K562 (cell line): ENCODE measurements around the gene EXOC4. TPM values are rescaled to one million over a fixed set of nuclear protein-coding genes. Genes with fewer than 3 reads are reported as not detected.

Source experiments
- BRD9 ChIP-seq: fragments of 450-650 bp; IDR thresholded peaks from 2 replicates; pipeline ENCODE4 v1.6.1; 2018; ENCODE audit warnings: low read depth; ENCODE audit not compliant: partially characterized antibody
- CHD1 ChIP-seq: fragments of 200-600 bp; sonication (generic); IDR thresholded peaks from one replicate; pipeline ENCODE4 v1.6.1; 2012; ENCODE audit warnings: mild to moderate bottlenecking, moderate library complexity, low read length, inconsistent platforms
- DACH1 ChIP-seq: fragments of 450-650 bp; IDR thresholded peaks from 2 replicates; pipeline ENCODE4 v1.6.1; 2018; ENCODE audit not compliant: partially characterized antibody
- FOXK1 ChIP-seq: sonication (generic); formaldehyde crosslinking; IDR thresholded peaks from 2 replicates; pipeline ENCODE4 v1.8.0; 2022; ENCODE audit warnings: missing genetic modification reagents, mild to moderate bottlenecking, borderline replicate concordance
- NR2C1 ChIP-seq, 2 experiments: fragments of 450-650 bp; IDR thresholded peaks; 2 replicates each; pipeline ENCODE4 v1.6.1; 2017; ENCODE audit warnings: mild to moderate bottlenecking in 2 of 2, antibody characterized with exemption in 1 of 2, inconsistent platforms in 1 of 2, missing compliant biosample characterization in 1 of 2, missing genetic modification characterization in 1 of 2
- NR2C2 ChIP-seq, 2 experiments: fragments of 200-800 bp in 1 of 2; sonication (Bioruptor generic) in 1 of 2; sonication (generic) in 1 of 2; formaldehyde crosslinking in 1 of 2; IDR thresholded peaks; 2 replicates each; pipeline versions ENCODE4 v1.6.1 to v1.8.0; 2016 to 2022; ENCODE audit warnings: mild to moderate bottlenecking in 1 of 2, missing compliant biosample characterization in 1 of 2, missing genetic modification characterization in 1 of 2, missing genetic modification reagents in 1 of 2
- NUFIP1 ChIP-seq: fragments of 450-650 bp; IDR thresholded peaks from 2 replicates; pipeline ENCODE4 v1.6.1; 2018; ENCODE audit not compliant: partially characterized antibody
- PHF20 ChIP-seq: fragments of 450-650 bp; IDR thresholded peaks from 2 replicates; pipeline ENCODE4 v1.6.1; 2018; ENCODE audit not compliant: partially characterized antibody
- RBM22 ChIP-seq: fragments of 200-400 bp; formaldehyde crosslinking; IDR thresholded peaks from 2 replicates; pipeline ENCODE4 v1.6.1; 2018; ENCODE audit warnings: low read length, low read depth; ENCODE audit not compliant: poor library complexity, severe bottlenecking
- RCOR1 ChIP-seq, 2 experiments: IDR thresholded peaks; 2 replicates each; pipeline ENCODE4 v1.6.1; 2012; ENCODE audit warnings: low read depth in 2 of 2, low read length in 2 of 2, borderline replicate concordance in 1 of 2, improper control_type of control experiment in 1 of 2
- SREBF1 ChIP-seq: fragments of 150-350 bp; IDR thresholded peaks from 2 replicates; pipeline ENCODE4 v1.6.1; 2014; ENCODE audit warnings: antibody characterized with exemption, low read depth, low read length, borderline replicate concordance
- TEAD4 ChIP-seq, 2 experiments: sonication (generic) in 1 of 2; formaldehyde crosslinking in 1 of 2; IDR thresholded peaks; 2 replicates each; pipeline versions ENCODE4 v1.6.1 to v1.8.0; 2012 to 2022; ENCODE audit warnings: borderline replicate concordance in 1 of 2, inconsistent platforms in 1 of 2, low read length in 1 of 2, mild to moderate bottlenecking in 1 of 2, missing genetic modification reagents in 1 of 2
- U2AF1 ChIP-seq: fragments of 200-400 bp; formaldehyde crosslinking; optimal IDR thresholded peaks from 2 replicates; pipeline ENCODE3; 2017; ENCODE audit warnings: mild to moderate bottlenecking, low read depth, low read length, moderate library complexity
- ZNF175 ChIP-seq: fragments of 200-800 bp; sonication (Bioruptor generic); IDR thresholded peaks from 2 replicates; pipeline ENCODE4 v1.6.1; 2016; ENCODE audit warnings: low read depth, mild to moderate bottlenecking, missing genetic modification characterization, missing compliant biosample characterization
- ZZZ3 ChIP-seq: fragments of 450-650 bp; IDR thresholded peaks from 2 replicates; pipeline ENCODE4 v1.6.1; 2016; ENCODE audit warnings: antibody characterized with exemption, mild to moderate bottlenecking, moderate library complexity
- polyA plus RNA-seq, 8 experiments: library from polyadenylated mRNA; depleted of rRNA in 4 of 8; stranded (reverse) in 5 of 8; unstranded in 3 of 8; fragments of >200 nt; fragmentation: Nextera tagmentation in 2 of 8; fragmentation: Illumina TruSeq in 1 of 8; extraction: Ambion mirVana in 2 of 8; extraction: Trizol in 1 of 8; gene quantifications; 2 replicates each; pipeline versions ENCODE4 v1.2.1 to v1.2.3, GENCODE V29; 2011 to 2014; ENCODE audit warnings: inconsistent platforms in 1 of 8, missing spikeins in 1 of 8
- total RNA-seq, 7 experiments: library from RNA; depleted of rRNA in 6 of 7; stranded (reverse); fragments of >200 nt in 6 of 7; fragmentation: Illumina TruSeq in 2 of 7; extraction: Trizol in 2 of 7; gene quantifications; 2 replicates each; pipeline versions ENCODE4 v1.2.1 to v1.2.3, GENCODE V29; 2011 to 2021; ENCODE audit warnings: low replicate concordance in 1 of 7
- TF ChIP-seq, protein P1 (sequence below): fragments of 150-350 bp; IDR thresholded peaks from 2 replicates; pipeline ENCODE4 v1.6.1; 2014; ENCODE audit warnings: low read depth, mild to moderate bottlenecking, low read length, borderline replicate concordance
- TF ChIP-seq, protein P2 (sequence below): sonication (generic); formaldehyde crosslinking; IDR thresholded peaks from 2 replicates; pipeline ENCODE4 v1.8.1; 2023; ENCODE audit warnings: mild to moderate bottlenecking, missing genetic modification reagents
- TF ChIP-seq, protein P3 (sequence below): fragments of 250-450 bp; sonication (Bioruptor Pico); IDR thresholded peaks from 2 replicates; pipeline ENCODE4 v1.5.0; 2020; ENCODE audit warnings: mild to moderate bottlenecking, borderline replicate concordance

EXOC4 gene
- total and polyA plus RNA-seq, 9 of the 15 experiments (the other 6 are each of a cell fraction or from before 2014, with no cell fraction given): 18.5 to 73.1 (median 46.6) TPM

DNA sequence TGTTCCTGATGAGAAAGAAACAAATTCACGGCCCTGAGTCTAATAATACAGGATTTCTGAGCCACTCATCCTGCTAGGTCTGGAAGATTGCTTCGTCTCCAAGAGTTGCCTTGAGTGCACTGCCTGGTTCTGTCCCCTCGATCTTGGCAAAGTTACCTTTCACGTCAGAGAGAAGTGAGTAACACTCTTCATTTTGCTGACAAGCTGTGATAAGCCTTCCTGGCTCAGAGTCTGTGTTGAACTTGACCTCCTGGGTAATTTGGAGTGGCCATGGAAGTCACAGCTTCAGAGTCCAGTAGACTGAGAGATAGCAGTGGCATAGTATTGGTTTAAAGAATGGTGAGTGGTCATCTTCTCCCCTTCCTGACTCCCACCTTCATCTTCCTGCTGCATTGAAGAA is 809.6 kb downstream of the EXOC4 start (continued):
- TF ChIP-seq, protein P1, sequence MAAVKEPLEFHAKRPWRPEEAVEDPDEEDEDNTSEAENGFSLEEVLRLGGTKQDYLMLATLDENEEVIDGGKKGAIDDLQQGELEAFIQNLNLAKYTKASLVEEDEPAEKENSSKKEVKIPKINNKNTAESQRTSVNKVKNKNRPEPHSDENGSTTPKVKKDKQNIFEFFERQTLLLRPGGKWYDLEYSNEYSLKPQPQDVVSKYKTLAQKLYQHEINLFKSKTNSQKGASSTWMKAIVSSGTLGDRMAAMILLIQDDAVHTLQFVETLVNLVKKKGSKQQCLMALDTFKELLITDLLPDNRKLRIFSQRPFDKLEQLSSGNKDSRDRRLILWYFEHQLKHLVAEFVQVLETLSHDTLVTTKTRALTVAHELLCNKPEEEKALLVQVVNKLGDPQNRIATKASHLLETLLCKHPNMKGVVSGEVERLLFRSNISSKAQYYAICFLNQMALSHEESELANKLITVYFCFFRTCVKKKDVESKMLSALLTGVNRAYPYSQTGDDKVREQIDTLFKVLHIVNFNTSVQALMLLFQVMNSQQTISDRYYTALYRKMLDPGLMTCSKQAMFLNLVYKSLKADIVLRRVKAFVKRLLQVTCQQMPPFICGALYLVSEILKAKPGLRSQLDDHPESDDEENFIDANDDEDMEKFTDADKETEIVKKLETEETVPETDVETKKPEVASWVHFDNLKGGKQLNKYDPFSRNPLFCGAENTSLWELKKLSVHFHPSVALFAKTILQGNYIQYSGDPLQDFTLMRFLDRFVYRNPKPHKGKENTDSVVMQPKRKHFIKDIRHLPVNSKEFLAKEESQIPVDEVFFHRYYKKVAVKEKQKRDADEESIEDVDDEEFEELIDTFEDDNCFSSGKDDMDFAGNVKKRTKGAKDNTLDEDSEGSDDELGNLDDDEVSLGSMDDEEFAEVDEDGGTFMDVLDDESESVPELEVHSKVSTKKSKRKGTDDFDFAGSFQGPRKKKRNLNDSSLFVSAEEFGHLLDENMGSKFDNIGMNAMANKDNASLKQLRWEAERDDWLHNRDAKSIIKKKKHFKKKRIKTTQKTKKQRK: no peak
- TF ChIP-seq PHF20: no peak
- TF ChIP-seq SREBF1: no peak
- TF ChIP-seq NR2C2 (CRISPR knock-in tag; IDR thresholded peaks at IDR 0.05): no peak
- peak; percentile 68; the same call in 1 of the 2 replicates for TF ChIP-seq NR2C2 (tag; IDR thresholded peaks at IDR 0.05)
- TF ChIP-seq, protein P2, sequence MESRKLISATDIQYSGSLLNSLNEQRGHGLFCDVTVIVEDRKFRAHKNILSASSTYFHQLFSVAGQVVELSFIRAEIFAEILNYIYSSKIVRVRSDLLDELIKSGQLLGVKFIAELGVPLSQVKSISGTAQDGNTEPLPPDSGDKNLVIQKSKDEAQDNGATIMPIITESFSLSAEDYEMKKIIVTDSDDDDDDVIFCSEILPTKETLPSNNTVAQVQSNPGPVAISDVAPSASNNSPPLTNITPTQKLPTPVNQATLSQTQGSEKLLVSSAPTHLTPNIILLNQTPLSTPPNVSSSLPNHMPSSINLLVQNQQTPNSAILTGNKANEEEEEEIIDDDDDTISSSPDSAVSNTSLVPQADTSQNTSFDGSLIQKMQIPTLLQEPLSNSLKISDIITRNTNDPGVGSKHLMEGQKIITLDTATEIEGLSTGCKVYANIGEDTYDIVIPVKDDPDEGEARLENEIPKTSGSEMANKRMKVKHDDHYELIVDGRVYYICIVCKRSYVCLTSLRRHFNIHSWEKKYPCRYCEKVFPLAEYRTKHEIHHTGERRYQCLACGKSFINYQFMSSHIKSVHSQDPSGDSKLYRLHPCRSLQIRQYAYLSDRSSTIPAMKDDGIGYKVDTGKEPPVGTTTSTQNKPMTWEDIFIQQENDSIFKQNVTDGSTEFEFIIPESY (CRISPR knock-in tag): no peak
- TF ChIP-seq NR2C1 (IDR thresholded peaks at IDR 0.05): no peak; the same call in 1 of the 2 replicates
- TF ChIP-seq NR2C1 (tag; IDR thresholded peaks at IDR 0.05): peak; percentile 55; the same call in 1 of the 2 replicates
- no peak for TF ChIP-seq RBM22
- TF ChIP-seq NUFIP1: no peak
- no peak for TF ChIP-seq BRD9
- TF ChIP-seq, protein P3, sequence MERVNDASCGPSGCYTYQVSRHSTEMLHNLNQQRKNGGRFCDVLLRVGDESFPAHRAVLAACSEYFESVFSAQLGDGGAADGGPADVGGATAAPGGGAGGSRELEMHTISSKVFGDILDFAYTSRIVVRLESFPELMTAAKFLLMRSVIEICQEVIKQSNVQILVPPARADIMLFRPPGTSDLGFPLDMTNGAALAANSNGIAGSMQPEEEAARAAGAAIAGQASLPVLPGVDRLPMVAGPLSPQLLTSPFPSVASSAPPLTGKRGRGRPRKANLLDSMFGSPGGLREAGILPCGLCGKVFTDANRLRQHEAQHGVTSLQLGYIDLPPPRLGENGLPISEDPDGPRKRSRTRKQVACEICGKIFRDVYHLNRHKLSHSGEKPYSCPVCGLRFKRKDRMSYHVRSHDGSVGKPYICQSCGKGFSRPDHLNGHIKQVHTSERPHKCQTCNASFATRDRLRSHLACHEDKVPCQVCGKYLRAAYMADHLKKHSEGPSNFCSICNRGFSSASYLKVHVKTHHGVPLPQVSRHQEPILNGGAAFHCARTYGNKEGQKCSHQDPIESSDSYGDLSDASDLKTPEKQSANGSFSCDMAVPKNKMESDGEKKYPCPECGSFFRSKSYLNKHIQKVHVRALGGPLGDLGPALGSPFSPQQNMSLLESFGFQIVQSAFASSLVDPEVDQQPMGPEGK (CRISPR knock-in tag): no peak
- no peak for TF ChIP-seq FOXK1 (CRISPR knock-in tag)
- no peak for TF ChIP-seq CHD1
- TF ChIP-seq TEAD4 (IDR thresholded peaks at IDR 0.05; ENCODE audit: low read length): peak; percentile 57; the same call in 1 of the 2 replicates
- TF ChIP-seq TEAD4 (CRISPR knock-in tag; IDR thresholded peaks at IDR 0.05; ENCODE audit: borderline replicate concordance): no peak
- no peak for TF ChIP-seq ZZZ3
- TF ChIP-seq RCOR1 (IDR thresholded peaks at IDR 0.05; ENCODE audit: borderline replicate concordance in 1 of 2, low read depth in 2 of 2, low read length in 2 of 2): peak in 1 of 2 experiments; percentile 60; a peak in 1 of 4 replicates
- no peak for TF ChIP-seq ZNF175 (CRISPR knock-in tag)
- no peak for TF ChIP-seq DACH1
- no peak for TF ChIP-seq U2AF1
